DMS79 (cell line): ENCODE data around the gene FPGS.
"Not testable (repeated sequence)": the region's sequence is repeated elsewhere in the genome, so short reads cannot be mapped to it uniquely, and the experiment has no call there.

Source experiments
- DNase-seq: peaks from one replicate; lab custom pipeline; 2025; lab: John Stamatoyannopoulos, UW

Gene FPGS

DNA sequence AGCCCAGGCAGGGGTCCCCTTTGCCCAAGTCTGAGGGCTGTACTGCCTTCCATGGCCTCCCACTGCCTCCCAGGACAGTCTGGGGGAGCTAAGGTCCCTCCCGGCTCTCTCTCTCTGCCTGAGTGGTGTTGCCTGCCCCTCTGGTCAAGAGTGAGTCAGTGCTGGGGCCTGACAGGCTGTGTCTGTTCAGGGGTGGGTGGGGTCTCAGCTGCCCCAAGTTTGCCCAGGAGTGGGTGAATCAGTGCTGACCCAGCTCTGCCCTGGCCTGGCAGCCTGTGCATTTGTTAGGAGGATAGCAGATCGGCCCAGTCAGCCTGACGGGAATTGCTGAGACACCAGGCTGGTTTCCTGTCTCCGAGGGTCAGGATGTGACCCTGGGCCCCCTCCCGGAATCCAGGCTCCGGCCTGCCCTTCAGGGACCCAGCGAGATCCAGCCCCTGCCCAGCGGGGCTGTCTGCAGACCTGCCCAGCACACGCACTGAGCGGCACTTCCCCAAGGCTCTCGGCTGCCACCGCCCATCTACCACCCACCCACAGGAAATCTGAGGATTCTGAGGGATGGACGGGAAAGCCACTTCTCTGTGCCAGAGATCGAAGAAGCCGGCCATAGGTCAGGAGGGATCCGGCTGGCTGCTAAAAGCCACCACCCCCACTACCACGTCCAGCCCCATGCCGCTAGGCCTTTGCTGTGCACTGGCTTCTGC is 35.8 kb downstream of the FPGS start:
- DNase-seq, result no peak

DNA sequence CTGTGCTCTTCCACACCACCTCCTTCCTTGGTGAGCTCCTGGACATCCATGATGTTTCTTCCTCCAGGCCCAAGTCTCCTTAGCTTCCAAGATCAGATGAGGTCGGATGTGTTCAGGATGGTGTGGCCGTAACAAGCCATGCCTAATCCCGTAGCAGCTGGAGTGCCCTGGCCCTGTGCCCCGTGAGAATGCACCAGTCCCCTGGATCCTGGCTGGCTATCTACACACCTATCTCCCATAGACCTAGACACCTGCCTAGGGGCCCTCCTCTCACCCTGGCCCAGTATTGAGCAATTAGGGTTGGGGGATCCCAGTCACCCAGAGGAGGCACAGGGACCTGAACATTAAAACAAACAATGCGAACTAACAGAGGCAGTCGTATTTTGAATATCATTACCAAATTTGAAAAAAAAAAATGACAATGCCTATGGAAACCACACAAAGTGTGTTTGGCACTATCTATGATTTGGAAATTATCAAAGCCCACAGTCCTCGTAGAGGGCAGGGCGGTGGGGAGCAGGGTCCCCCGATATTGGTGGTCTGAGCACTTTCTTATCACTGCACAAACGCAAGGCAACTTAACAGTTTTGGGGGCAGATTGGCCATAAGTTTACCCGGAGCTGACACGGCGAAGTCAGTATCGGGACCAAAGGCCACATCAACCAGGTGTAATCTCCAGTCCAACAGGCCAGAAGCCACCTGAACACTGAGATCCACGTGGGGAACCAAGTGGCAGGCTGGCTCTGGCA is 38.6 kb downstream of the FPGS start:
- DNase-seq, result no peak

DNA sequence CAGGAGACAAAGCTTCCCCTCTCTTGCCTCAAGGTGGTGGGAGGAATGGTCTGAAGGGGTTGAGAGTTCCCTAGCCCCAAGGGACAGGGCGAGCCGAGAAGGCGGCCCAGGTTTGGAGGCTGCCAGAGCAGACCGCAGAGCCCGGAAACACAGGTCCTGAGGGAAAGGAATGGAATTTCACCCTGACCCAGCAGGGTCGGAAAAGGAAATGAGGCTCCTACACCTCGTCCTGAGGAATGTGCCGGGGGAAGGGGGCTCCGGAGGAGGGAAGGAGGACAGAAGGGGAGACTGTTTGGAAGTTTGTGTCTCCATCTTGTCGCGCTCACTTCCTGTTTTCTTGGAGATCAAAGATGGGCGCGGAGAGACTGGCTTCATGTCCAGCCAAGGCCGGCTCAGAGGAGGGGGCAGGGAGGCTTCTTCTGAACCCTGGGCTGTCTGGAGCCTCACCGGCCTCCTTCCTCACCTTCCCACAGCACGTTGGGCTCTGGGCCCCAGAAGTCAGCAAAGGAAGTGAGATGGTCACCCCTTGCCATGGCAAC is 42.2 kb downstream of the FPGS start:
- no peak for DNase-seq

DNA sequence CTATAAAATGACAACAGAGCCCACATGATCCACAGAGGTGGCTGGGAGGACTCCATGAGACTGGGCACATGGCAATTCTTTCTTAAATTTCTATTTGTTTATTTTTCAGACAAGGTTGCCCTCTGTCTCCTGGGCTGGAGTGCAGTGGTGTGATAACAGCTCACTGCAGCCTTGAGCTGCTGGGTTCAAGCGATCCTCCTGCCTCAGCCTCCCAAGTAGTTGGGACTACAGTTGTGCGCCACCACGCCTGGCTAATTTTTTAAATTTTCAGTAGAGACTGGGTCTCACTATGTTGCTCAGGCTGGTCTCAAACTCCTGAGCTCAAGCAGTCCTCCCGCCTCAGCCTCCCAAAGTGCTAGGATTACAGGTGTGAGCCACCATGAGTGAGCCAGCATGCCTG is 42.9 kb downstream of the FPGS start:
- not testable (repeated sequence) for DNase-seq

DNA sequence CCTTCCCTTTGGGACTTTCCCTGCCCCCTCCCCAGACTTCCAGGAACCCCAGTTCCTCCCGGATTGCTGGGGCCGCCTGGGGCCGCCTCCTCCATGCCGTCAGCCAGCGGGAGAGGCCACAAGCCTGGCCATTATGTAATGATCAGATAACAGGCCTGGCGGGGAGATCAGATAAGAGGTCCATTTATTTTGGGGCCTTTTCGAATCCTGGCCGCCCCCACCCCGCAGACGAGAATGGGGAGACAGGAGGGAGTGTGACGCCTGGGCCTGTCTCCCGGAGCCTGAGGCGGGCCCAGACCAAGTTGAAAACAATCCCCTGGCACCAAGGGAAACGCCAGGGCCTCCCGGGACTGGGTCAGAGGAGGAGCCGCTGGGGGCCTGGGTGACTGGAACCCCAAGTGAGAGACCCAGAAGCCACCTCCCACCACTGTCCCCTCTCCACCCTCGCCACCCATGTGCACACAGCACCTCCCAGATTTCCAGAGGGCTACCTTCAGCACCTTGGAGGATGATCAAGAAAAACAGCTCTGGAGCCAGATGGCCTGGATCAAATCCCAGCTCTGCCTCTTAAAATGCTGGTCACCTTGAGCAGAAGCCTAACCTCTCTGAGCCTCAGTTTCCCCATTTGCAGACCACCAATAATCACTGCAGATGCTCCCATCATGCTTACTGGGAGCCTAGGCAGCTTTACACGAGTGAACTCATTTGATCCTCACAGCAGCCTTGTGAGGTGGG is 43.9 kb downstream of the FPGS start:
- no peak for DNase-seq

DNA sequence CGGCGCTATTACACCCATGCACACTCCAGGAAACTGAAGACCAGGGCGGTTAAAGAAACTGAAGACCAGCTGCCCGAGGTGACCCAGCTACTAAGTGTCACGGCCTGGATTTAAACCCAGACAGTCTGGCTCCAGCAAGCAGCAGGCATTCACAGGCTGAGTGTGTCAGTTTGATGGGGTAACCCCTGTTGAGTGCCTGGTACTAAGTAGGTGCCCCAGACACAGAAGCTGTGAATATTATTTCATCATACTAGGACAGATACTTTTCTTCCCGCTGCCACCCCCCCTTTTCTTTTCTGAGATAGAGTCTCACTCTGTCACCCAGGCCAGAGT is 44.5 kb downstream of the FPGS start:
- DNase-seq, result no peak

DNA sequence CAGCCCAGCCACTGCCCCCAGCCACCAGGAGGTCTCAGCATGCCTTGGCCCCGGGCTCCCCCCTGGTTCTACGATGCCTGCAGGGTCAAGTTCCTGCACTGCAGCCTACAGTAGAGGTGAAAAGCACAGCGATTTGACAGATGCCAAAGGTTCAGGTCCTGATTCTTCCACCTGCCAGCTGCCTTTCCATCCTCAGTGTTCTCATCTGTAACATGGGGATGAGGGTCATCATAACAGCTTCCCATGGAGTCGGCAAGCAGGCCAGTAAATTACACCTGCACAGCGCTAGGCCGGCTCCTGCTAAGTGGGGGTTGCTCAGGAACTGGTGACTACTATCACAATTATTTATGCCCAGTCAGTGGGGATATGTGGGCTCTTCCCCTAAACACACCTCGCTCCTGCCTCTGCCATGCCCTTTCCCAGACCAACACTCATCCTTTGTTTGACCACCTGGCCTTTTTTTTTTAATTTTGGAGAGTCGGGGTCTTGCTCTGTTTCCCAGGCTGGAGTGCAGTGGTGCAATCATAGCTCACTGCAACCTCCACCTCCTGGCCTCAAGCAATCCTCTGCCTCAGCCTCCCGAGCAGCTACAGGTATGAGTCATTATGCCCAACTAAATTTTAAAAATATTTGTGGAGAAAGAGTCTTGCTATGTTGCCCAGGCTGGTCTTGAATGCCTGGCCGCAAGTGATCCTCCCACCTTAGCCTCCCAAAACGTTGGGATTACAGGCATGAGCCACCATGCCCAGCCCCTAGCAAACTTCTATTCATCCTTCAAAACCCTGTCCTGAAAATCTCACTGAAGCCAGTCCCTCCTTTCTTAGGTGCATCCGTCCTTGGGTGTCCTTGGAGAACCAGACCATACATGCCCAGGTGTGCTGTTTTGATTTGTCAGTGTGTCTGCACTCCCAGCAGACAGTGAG is 45.4 kb downstream of the FPGS start:
- DNase-seq, result no peak

DNA sequence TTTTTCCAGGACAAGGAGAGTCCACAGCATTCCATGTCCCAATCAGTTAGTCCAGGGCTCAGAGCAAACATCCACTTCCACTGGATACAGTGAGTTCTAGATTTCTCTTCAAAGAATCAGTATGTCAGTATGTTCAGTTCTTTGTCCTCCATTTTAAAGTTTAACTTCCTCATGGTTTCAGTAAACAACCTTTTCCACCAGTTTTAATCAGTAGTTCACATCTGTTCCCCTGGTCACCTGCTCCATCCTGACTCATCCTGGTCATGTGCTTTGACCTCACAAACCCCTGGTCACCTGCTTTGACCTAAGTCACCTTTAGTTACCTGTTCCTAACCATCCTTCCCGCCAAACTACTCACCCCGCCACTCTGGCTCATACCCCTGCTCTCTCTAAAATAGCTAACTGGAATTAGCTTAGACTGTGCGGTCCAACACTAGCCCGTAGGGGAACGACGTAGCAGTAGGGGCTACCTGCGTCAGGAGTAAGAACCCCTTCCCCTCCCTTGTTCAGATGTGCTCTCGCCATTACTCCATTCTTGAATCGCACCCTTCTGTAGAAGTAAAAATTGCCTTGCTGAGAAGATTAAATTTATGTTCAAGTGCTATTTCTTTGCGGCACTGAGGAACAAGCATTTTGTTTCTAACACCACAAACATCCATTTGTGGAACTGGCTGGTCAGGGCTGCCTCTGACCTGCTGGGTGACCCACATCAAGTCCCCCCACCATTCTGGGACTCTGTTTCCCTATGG is 46.2 kb downstream of the FPGS start:
- no peak for DNase-seq

DNA sequence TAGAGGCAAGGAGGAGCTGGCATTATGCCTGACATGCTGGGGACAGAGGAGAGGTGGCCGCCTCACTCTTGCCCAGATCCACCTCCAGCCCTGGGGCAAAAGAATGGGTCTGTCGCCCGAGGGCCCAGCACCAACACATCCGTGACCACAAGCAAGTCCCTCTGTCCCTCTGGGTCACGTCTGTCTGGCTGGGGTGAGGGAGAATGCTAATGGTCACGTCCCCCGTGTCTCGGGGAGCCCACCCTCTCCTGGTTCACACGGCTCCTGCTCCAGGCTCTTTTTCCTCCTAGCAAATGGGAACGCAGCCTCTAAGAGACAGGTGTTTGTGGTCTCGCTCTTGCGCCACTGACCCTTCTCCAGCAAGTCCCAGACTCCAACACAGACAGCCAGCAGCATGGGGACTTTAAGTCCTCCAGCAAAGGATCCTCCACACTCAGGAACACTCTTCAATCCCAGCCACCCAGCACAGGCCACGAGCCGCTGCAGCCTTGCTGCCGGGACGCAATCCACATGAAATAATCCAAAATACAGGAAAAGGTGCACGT is 47.7 kb downstream of the FPGS start:
- DNase-seq, result no peak

DNA sequence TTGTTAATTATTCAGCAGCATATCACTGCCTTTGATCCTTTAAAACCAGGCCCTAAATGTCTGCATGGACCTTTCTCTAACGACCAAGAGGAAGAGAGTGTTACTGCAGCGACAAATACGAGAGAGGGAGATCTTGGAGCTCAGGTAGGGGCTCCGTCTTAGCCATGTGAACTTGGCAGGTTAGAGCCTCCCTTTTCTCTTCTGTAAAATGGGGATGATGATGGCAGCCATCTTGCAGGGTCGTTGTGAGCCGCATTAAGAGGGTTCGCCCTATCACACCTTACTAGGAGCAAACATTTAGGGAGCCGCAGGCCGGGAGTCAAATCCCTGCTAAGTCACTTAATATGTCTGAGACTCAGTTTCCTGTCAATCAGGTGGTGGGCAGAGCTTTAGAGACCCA is 50.1 kb downstream of the FPGS start:
- DNase-seq, result no peak

DNA sequence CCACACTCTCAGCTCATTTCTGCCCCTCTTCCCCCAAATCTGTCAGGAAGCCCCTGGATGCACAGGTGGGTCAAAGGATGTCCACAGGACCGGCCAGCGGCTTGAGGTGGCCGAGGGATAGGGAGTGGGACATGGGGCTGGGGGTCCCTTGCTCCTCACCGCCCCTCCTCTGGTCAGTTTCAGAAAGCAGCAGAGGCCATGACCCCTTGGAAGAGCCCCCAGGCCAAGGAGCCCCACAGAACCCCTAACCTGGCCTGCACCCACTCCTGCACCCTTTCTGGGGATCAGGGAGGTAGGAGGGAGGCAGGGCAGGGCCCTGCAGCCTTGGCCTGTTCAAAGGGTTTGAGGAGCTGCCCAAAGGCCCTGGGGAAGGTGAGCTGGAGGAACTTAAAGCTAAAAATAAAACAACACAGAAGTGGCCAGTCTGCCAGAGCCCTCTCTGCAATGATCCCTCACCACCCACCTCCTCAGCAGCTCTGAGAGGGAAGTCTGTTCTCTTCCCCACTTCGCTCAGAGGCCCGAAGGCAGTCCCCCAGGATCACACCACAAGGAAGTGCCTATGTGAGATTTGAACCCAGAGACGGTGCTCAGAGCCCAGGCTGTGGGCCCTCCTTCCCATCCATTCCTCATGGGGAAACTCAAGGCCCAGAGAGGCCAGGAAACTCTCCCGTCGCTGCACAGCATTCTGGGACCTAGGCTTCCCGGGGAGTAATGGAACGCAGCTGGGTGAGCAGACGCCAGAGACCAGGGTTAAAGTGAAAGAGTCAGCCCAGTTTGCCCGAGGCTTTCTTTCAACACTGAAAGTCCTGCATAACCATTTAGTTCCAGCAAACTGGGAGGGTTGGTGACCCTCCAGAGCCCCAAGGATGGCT is 50.9 kb downstream of the FPGS start:
- DNase-seq, result no peak

DNA sequence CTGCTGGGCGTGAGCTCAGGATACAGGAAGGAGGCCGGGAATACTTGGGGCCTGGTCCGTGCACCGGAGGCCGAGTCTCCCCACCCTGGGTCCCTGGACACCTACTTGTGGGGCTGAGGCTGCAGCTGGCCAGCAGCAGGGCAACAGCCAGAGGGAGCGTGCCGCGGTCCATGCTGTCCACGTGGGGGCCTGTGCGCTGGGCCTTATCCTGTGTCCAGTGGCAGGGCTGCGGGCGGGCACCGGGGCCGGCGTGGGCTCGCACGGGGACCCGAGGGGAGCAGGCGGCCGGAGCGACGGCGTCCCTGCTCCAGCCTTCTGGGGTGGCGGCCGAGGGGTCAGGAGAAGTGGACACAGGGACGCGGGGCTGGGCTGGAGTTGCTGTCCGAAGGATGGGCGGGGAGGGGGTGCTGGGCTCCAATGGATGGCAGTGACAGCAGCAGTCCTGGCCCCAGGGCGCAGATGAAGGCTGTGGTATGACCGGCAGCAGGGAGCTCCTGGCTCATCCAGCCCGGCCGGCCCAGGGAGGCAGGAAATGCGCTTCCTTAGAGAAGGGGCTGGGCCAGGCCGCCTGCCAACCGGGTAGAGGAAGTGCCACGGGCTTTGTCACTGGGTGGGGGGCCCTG is 51.6 kb downstream of the FPGS start, which contains the start of gene ENG:
Gene ENG, minus strand, starts transcription at position 475 of the 623 bp plus-strand sequence. Its CDS starts 303 bp downstream, at position 172.
- DNase-seq, result no peak

DNA sequence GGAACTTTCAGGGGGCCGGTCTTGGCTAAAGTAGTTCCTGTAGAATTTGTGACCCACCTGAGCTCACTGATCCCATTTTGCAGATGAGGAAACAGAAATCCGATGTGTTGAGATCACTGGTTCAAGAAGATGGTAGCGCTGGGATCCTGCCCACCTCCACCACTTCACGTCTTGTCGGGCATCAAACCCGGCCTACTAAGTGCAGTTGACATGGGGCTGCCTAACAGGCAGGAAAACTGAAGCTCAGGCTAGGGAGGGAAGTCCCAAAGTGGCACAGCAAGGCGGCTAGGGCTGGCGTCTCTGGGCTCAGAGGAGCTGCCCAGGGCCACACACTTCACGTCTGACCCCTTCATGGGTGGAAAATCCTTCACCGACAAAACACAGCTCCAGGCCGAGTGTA is 52.3 kb downstream of the FPGS start:
- DNase-seq, result no peak

DNA sequence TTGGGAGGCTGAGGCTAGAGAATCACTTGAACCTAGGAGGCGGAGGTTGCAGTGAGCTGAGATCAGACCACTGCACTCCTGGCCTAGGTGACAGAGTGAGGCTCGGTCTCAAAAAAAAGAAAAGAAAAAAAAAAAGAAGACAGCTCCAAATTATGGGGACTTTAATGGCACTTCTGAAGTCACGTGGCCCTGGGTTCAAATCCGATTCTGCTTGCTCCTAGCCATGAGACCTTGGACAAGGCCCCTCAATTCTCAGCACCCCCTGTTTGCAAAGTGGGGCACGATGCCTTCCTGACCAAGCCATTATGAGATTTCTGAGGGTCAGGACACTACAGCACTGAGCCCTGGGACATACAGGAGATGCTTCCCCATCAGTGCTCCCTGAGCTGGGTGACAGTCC is 52.8 kb downstream of the FPGS start:
- no peak for DNase-seq

DNA sequence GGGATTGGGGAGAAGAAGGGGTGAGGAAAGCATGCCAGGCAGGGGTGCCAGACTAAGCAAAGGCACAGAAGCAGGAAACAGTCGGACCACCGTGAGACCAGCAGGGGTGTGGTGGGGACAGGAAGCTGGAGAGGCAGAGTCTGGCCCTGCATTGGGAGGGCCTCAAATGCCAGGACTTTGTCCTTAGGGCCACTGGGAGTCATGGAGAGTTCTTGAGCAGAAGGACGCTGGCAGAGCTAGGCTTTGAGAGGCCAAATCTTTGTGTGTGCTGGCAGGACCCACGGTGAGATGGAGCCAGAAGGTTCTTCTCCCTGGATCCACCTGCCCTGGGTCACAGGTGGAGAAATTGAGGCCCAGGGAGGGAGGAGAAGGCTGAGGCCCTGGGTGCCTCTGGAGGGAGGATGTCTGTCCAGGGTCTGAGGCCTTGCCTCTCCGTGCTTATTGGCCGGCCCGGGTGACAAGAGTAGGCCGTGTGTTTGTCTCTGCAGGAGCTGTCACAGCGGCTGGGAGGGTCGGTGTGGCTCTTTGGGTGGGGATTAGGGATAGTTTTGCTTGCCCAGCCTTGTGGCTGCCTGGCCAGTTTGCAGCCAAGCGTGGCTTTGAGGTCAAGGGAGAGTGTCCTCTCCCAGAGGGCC is 53.5 kb downstream of the FPGS start:
- DNase-seq, result no peak

DNA sequence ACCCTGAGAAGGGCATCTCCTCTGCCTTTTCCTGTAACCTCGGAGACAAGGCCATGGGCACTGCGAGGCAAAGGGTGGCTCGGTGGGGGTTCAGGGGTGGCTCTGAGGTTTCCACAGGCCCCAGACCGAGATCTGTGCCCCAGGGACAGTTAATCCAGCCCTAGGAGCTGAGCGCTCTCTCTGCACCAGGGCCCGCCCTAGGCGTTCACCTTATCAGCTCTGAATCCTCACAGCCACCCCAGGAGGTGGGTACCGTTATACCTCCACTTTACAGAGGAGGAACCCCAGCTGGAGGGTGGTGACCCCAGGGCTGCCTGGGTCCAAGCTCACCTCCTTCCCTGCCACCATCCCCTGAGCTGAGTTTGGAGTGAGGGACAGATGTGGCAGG is 54.0 kb downstream of the FPGS start:
- DNase-seq, result no peak

DNA sequence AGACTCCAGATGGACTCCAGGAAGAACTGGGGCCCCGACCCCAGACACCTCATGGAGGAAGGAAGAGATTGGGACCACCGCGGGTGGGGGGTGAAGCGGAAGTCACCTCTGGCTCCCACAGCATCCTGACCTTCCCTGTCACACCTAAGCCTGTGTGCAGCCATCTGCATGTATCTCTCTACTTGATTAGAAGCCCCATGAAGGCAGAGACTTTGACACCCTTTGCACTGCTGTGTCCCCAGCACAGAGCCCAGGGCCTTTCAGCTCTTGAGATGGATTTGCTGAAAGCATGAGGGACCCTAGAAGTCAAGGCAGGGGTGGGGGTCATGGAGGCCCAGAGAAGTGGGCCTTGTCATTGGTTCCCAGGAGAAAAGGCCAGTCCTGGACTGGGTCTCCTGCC is 54.6 kb downstream of the FPGS start:
- DNase-seq, result no peak

DNA sequence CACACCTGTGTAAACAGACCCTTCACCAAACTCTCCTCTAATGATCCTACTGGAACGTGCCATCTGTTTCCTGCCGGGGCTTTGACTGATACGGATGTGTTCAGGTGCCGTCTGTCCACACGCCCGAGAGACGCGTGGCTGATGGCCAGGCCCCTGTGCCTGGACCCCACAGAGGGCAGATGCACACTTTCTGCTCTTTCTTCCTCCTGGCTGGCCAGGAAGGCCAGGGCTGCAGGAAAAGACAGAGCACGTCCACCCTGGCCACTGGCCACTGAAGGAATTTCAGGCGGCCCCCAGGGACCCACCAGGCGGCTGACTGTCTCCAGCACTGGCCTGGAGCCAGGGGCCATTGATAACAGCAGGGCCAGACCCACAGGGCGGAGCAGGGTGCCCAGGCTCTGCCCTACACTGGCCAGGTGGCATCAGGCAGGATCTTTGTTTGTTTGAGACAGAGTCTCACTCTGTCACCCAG is 55.4 kb downstream of the FPGS start:
- DNase-seq, result no peak

DNA sequence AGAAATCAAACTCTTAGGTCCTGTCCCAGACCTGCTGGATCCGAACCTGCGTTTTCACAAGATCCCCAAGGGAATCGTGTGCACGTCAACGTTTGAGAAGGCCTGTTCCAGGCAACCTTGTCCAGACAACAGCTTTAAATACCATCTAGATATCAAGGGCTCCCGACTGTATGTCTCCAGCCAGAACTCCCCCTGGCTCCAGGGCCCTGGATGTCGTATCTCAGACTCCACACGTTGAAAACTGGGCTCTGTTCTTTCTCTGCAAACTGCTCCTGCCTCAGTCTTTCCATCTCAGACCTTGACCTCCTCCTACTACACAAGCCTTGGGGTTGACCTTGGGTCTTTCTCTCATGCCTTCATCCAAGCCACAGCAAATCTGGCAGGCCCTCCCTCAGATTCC is 57.6 kb downstream of the FPGS start:
- DNase-seq, result no peak
